Stimulated activated naive CD8-positive, alpha-beta T cell treated with anti-CD3 and anti-CD28 coated beads, Interleukin-15, amount 100 ng/mL, for 72 hours (primary cell): ENCODE data around the gene FIBP.
A peak's percentile ranks its signal among the peaks of the same experiment; 100 is the strongest.

ENCODE experiments used
- ATAC-seq: fragments of 150-1000 bp; cut with Tn5 transposase; 2 replicates; pipeline ENCODE4 v1.10.0; 2021; ENCODE audit warnings: mild to moderate bottlenecking, moderate library complexity
- DNase-seq, 2 donors: peaks; one replicate each; pipeline ENCODE4 v3.0.0; 2021 to 2022
- H3K27ac Mint-ChIP-seq, 2 donors: one replicate each; pipeline ENCODE4 v1.8.0; 2022; ENCODE audit warnings: mild to moderate bottlenecking in 2 of 2, mixed read lengths in 2 of 2, moderate library complexity in 2 of 2
- H3K27me3 Mint-ChIP-seq: one replicate; pipeline ENCODE4 v1.8.0; 2022; ENCODE audit warnings: mixed read lengths
- H3K4me1 Mint-ChIP-seq: one replicate; pipeline ENCODE4 v1.8.0; 2022; ENCODE audit warnings: mild to moderate bottlenecking, mixed read lengths
- H3K4me3 Mint-ChIP-seq, 2 donors: one replicate each; pipeline ENCODE4 v1.8.0; 2022; ENCODE audit warnings: mild to moderate bottlenecking in 2 of 2, mixed read lengths in 2 of 2, moderate library complexity in 1 of 2
- H3K9me3 Mint-ChIP-seq, 2 donors: one replicate each; pipeline ENCODE4 v1.8.0; 2022; ENCODE audit warnings: mixed read lengths in 2 of 2

The FIBP gene

GRCh38 chr11:65885808-65886536 is 2.3 kb downstream of the FIBP start:
- no peaks in the 10 kb centered on the region for H3K27me3 Mint-ChIP-seq
- no peak overlapping the region for H3K4me3 Mint-ChIP-seq
- ATAC-seq (no peak), DNase-seq (no peak)
- peaks cover 77% of the 10 kb centered on the region for H3K4me1 Mint-ChIP-seq
- H3K9me3 Mint-ChIP-seq = no peaks in the 10 kb centered on the region
- no peak overlapping the region for H3K27ac Mint-ChIP-seq

GRCh38 chr11:65885231-65885630 is 3.0 kb downstream of the FIBP start:
- H3K27ac Mint-ChIP-seq = no peak overlapping the region
- H3K27me3 Mint-ChIP-seq = no peaks in the 10 kb centered on the region
- DNase-seq (no peak), ATAC-seq (no peak)
- H3K4me1 Mint-ChIP-seq = peaks cover 82% of the 10 kb centered on the region
- H3K9me3 Mint-ChIP-seq = no peaks in the 10 kb centered on the region
- H3K4me3 Mint-ChIP-seq = no peak overlapping the region

GRCh38 chr11:65884716-65885092 is 3.6 kb downstream of the FIBP start:
- DNase-seq (peak; percentile 81 to 83), ATAC-seq (peak; percentile 46)
- H3K27ac Mint-ChIP-seq = no peak overlapping the region
- no peak overlapping the region for H3K4me3 Mint-ChIP-seq
- H3K4me1 Mint-ChIP-seq = peaks cover 82% of the 10 kb centered on the region
- H3K27me3 Mint-ChIP-seq = no peaks in the 10 kb centered on the region
- no peaks in the 10 kb centered on the region for H3K9me3 Mint-ChIP-seq

- ATAC-seq = no peak
- no peak for DNase-seq
- no peak overlapping the region for H3K27ac Mint-ChIP-seq
- H3K4me3 Mint-ChIP-seq = no peak overlapping the region
- no peaks in the 10 kb centered on the region for H3K9me3 Mint-ChIP-seq
- H3K4me1 Mint-ChIP-seq = peaks cover 82% of the 10 kb centered on the region
- no peaks in the 10 kb centered on the region for H3K27me3 Mint-ChIP-seq
Measured at GRCh38 chr11:65883786-65884715, 4.2 kb downstream of the FIBP start.

- no peaks in the 10 kb centered on the region for H3K9me3 Mint-ChIP-seq
Measured at GRCh38 chr11:65883058-65883761, 5.1 kb downstream of the FIBP start.

GRCh38 chr11:65882120-65883057 is 5.9 kb downstream of the FIBP start:
- H3K27me3 Mint-ChIP-seq = no peaks in the 10 kb centered on the region
- H3K9me3 Mint-ChIP-seq = no peaks in the 10 kb centered on the region
- peak overlapping the region in 1 of 2 donors; percentile 64 for H3K27ac Mint-ChIP-seq
- no peak for DNase-seq
- H3K4me1 Mint-ChIP-seq = peaks cover 92% of the 10 kb centered on the region
- no peak for ATAC-seq
- H3K4me3 Mint-ChIP-seq = peak overlapping the region in 1 of 2 donors; percentile 16

More at GRCh38 chr11:65883058-65883761, 5.1 kb downstream of the FIBP start:
- Mint-ChIP-seq H3K27ac (no peak overlapping the region), H3K27me3 (no peaks in the 10 kb centered on the region), H3K4me1 (peaks cover 87% of the 10 kb centered on the region), H3K4me3 (no peak overlapping the region)
- ATAC-seq = no peak
- no peak for DNase-seq

GRCh38 chr11:65880844-65881421 is 7.3 kb downstream of the FIBP start:
- peak overlapping the region; percentile 77 to 88 for H3K4me3 Mint-ChIP-seq
- ATAC-seq = peak; percentile 67
- no peaks in the 10 kb centered on the region for H3K9me3 Mint-ChIP-seq
- DNase-seq = peak in 1 of 2 donors; percentile 53
- peak overlapping the region; percentile 36 to 72 for H3K27ac Mint-ChIP-seq
- no peaks in the 10 kb centered on the region for H3K27me3 Mint-ChIP-seq
- H3K4me1 Mint-ChIP-seq = peaks cover 89% of the 10 kb centered on the region

- H3K4me1 Mint-ChIP-seq = peaks cover 82% of the 10 kb centered on the region
- H3K27me3 Mint-ChIP-seq = no peaks in the 10 kb centered on the region
- no peaks in the 10 kb centered on the region for H3K9me3 Mint-ChIP-seq
- H3K4me3 Mint-ChIP-seq = peak overlapping the region; percentile 77 to 88
- ATAC-seq (no peak), DNase-seq (no peak)
- peak overlapping the region; percentile 78 to 91 for H3K27ac Mint-ChIP-seq
Measured at GRCh38 chr11:65880027-65880426, 8.2 kb downstream of the FIBP start.

- peak in 1 of 2 donors; percentile 42 for DNase-seq
- peaks cover 78% of the 10 kb centered on the region for H3K4me1 Mint-ChIP-seq
Measured at GRCh38 chr11:65879617-65880016, 8.7 kb downstream of the FIBP start, which contains the start of gene CTSW. TSS of gene CTSW (plus strand) at chr11:65879837. CDS start at chr11:65879855, 18 bp downstream.

GRCh38 chr11:65873318-65874156 is 14.7 kb downstream of the FIBP start:
- H3K4me3 Mint-ChIP-seq = peak overlapping the region; percentile 91 to 98
- DNase-seq = peak; percentile 97 to 98
- peaks cover 6% of the 10 kb centered on the region for H3K27me3 Mint-ChIP-seq
- ATAC-seq = peak; percentile 82
- peaks cover 66% of the 10 kb centered on the region for H3K4me1 Mint-ChIP-seq
- H3K9me3 Mint-ChIP-seq = no peaks in the 10 kb centered on the region
- peak overlapping the region; percentile 88 to 97 for H3K27ac Mint-ChIP-seq

More at GRCh38 chr11:65879617-65880016, 8.7 kb downstream of the FIBP start, which contains the start of gene CTSW:
- Mint-ChIP-seq H3K27ac (peak within 1 kb of the TSS; percentile 78 to 91), H3K4me3 (peak within 1 kb of the TSS; percentile 77 to 88), H3K27me3 (no peaks in the 10 kb centered on the region), H3K9me3 (no peaks in the 10 kb centered on the region)
- peak; percentile 56 for ATAC-seq

GRCh38 chr11:65872586-65873317 is 15.5 kb downstream of the FIBP start, which contains the start of gene EFEMP2:
TSS of gene EFEMP2 (minus strand) at chr11:65872800. CDS start at chr11:65872354, 446 bp downstream.
- Mint-ChIP-seq H3K27ac (peak within 1 kb of the TSS; percentile 88 to 97), H3K9me3 (no peaks in the 10 kb centered on the region), H3K27me3 (peaks cover 6% of the 10 kb centered on the region), H3K4me3 (peak within 1 kb of the TSS; percentile 91 to 98), H3K4me1 (peaks cover 59% of the 10 kb centered on the region)
- DNase-seq = no peak
- peak; percentile 13 for ATAC-seq

GRCh38 chr11:65871811-65872548 is 16.3 kb downstream of the FIBP start:
- DNase-seq (no peak), ATAC-seq (no peak)
- Mint-ChIP-seq H3K4me1 (peaks cover 59% of the 10 kb centered on the region), H3K27ac (peak overlapping the region in 1 of 2 donors; percentile 48), H3K9me3 (no peaks in the 10 kb centered on the region), H3K27me3 (peaks cover 6% of the 10 kb centered on the region), H3K4me3 (peak overlapping the region; percentile 60 to 63)
